Central memory CD8-positive, alpha-beta T cell (primary cell): ENCODE results near the gene COL5A2.
A peak's percentile ranks its signal among the peaks of the same experiment; 100 is the strongest.

ENCODE experiments used
- ATAC-seq: fragments of 150-1000 bp; cut with Tn5 transposase; replicated peaks from 2 replicates; pipeline ENCODE4 v1.10.0; 2022; ENCODE audit warnings: mild to moderate bottlenecking, moderate FRiP score, moderate number of reproducible peaks; ENCODE audit not compliant: poor library complexity, severe bottlenecking; ENCODE audit errors: extremely low read depth
- DNase-seq, 2 donors: peaks; one replicate each; pipeline ENCODE4 v3.0.0; 2021; ENCODE audit warnings: low spot score in 2 of 2
- H3K27ac Mint-ChIP-seq: one replicate; pipeline ENCODE4 v1.8.0; 2022; ENCODE audit warnings: low read depth, mild to moderate bottlenecking, moderate library complexity, mixed read lengths
- H3K27me3 Mint-ChIP-seq: one replicate; pipeline ENCODE4 v1.8.0; 2022; ENCODE audit warnings: mixed read lengths
- H3K36me3 Mint-ChIP-seq: one replicate; pipeline ENCODE4 v1.8.0; 2022; ENCODE audit warnings: mild to moderate bottlenecking, moderate library complexity, mixed read lengths; ENCODE audit not compliant: insufficient read depth
- H3K4me1 Mint-ChIP-seq: one replicate; pipeline ENCODE4 v1.8.0; 2022; ENCODE audit warnings: mixed read lengths
- H3K4me3 Mint-ChIP-seq: one replicate; pipeline ENCODE4 v1.8.0; 2022; ENCODE audit warnings: mild to moderate bottlenecking, moderate library complexity, mixed read lengths
- H3K9me3 Mint-ChIP-seq: one replicate; pipeline ENCODE4 v1.8.0; 2022; ENCODE audit warnings: mixed read lengths

COL5A2 gene

GRCh38 chr2:189109921-189110397 is 69.6 kb downstream of the COL5A2 start:
- H3K4me1 Mint-ChIP-seq: no peaks in the 10 kb centered on the region
- ATAC-seq (no peak), DNase-seq (no peak)
- no peaks in the 10 kb centered on the region for H3K27me3 Mint-ChIP-seq
- H3K27ac Mint-ChIP-seq: no peak overlapping the region
- no peaks in the 10 kb centered on the region for H3K36me3 Mint-ChIP-seq
- no peaks in the 10 kb centered on the region for H3K9me3 Mint-ChIP-seq
- H3K4me3 Mint-ChIP-seq: no peak overlapping the region

- Mint-ChIP-seq H3K9me3 (no peaks in the 10 kb centered on the region), H3K4me3 (no peak overlapping the region), H3K27me3 (no peaks in the 10 kb centered on the region), H3K27ac (peak overlapping the region; percentile 74), H3K4me1 (no peaks in the 10 kb centered on the region), H3K36me3 (no peaks in the 10 kb centered on the region)
- DNase-seq (no peak), ATAC-seq (no peak)
These were observed 74.6 kb downstream of the COL5A2 start for GRCh38 chr2:189104934-189105333.

- DNase-seq (no peak), ATAC-seq (no peak)
- no peaks in the 10 kb centered on the region for H3K9me3 Mint-ChIP-seq
- H3K4me1 Mint-ChIP-seq: no peaks in the 10 kb centered on the region
- no peak overlapping the region for H3K27ac Mint-ChIP-seq
- no peaks in the 10 kb centered on the region for H3K36me3 Mint-ChIP-seq
- H3K4me3 Mint-ChIP-seq: no peak overlapping the region
- H3K27me3 Mint-ChIP-seq: no peaks in the 10 kb centered on the region
These were observed 76.8 kb downstream of the COL5A2 start for GRCh38 chr2:189102735-189103134.

- peaks cover 3% of the 10 kb centered on the region for H3K36me3 Mint-ChIP-seq
- ATAC-seq: no peak
- H3K4me1 Mint-ChIP-seq: peaks cover 6% of the 10 kb centered on the region
- no peaks in the 10 kb centered on the region for H3K9me3 Mint-ChIP-seq
- H3K27ac Mint-ChIP-seq: no peak overlapping the region
- no peak for DNase-seq
- no peak overlapping the region for H3K4me3 Mint-ChIP-seq
- no peaks in the 10 kb centered on the region for H3K27me3 Mint-ChIP-seq
These were observed 81.6 kb downstream of the COL5A2 start for GRCh38 chr2:189097934-189098333.

- Mint-ChIP-seq H3K27me3 (no peaks in the 10 kb centered on the region), H3K9me3 (no peaks in the 10 kb centered on the region), H3K4me3 (no peak overlapping the region), H3K27ac (no peak overlapping the region), H3K4me1 (peaks cover 6% of the 10 kb centered on the region), H3K36me3 (peaks cover 3% of the 10 kb centered on the region)
- DNase-seq (no peak), ATAC-seq (no peak)
These were observed 82.7 kb downstream of the COL5A2 start for GRCh38 chr2:189096769-189097447.

GRCh38 chr2:189095101-189095500 is 84.5 kb downstream of the COL5A2 start:
- DNase-seq (no peak), ATAC-seq (no peak)
- Mint-ChIP-seq H3K27ac (no peak overlapping the region), H3K4me3 (no peak overlapping the region), H3K4me1 (peaks cover 6% of the 10 kb centered on the region), H3K9me3 (no peaks in the 10 kb centered on the region), H3K27me3 (no peaks in the 10 kb centered on the region), H3K36me3 (peaks cover 3% of the 10 kb centered on the region)

GRCh38 chr2:189092936-189093335 is 86.6 kb downstream of the COL5A2 start:
- no peaks in the 10 kb centered on the region for H3K9me3 Mint-ChIP-seq
- H3K27ac Mint-ChIP-seq: no peak overlapping the region
- DNase-seq (no peak), ATAC-seq (no peak)
- peaks cover 3% of the 10 kb centered on the region for H3K36me3 Mint-ChIP-seq
- H3K27me3 Mint-ChIP-seq: no peaks in the 10 kb centered on the region
- peaks cover 6% of the 10 kb centered on the region for H3K4me1 Mint-ChIP-seq
- H3K4me3 Mint-ChIP-seq: no peak overlapping the region

- no peak overlapping the region for H3K27ac Mint-ChIP-seq
- no peaks in the 10 kb centered on the region for H3K9me3 Mint-ChIP-seq
- H3K4me3 Mint-ChIP-seq: no peak overlapping the region
- peaks cover 6% of the 10 kb centered on the region for H3K4me1 Mint-ChIP-seq
- H3K36me3 Mint-ChIP-seq: peaks cover 3% of the 10 kb centered on the region
- DNase-seq (no peak), ATAC-seq (no peak)
- H3K27me3 Mint-ChIP-seq: no peaks in the 10 kb centered on the region
These were observed 88.3 kb downstream of the COL5A2 start for GRCh38 chr2:189091253-189091652.

- H3K27me3 Mint-ChIP-seq: no peaks in the 10 kb centered on the region
These were observed 90.9 kb downstream of the COL5A2 start for GRCh38 chr2:189088591-189089205.

GRCh38 chr2:189086710-189087109 is 92.9 kb downstream of the COL5A2 start:
- no peak for ATAC-seq
- Mint-ChIP-seq H3K36me3 (no peaks in the 10 kb centered on the region), H3K4me1 (no peaks in the 10 kb centered on the region), H3K27me3 (no peaks in the 10 kb centered on the region), H3K4me3 (no peak overlapping the region), H3K9me3 (no peaks in the 10 kb centered on the region), H3K27ac (no peak overlapping the region)
- no peak for DNase-seq

More at GRCh38 chr2:189088591-189089205, 90.9 kb downstream of the COL5A2 start:
- Mint-ChIP-seq H3K27ac (no peak overlapping the region), H3K36me3 (no peaks in the 10 kb centered on the region), H3K4me1 (no peaks in the 10 kb centered on the region), H3K9me3 (no peaks in the 10 kb centered on the region), H3K4me3 (no peak overlapping the region)
- no peak for DNase-seq
- ATAC-seq: no peak

- DNase-seq (no peak), ATAC-seq (no peak)
- no peaks in the 10 kb centered on the region for H3K9me3 Mint-ChIP-seq
- no peaks in the 10 kb centered on the region for H3K27me3 Mint-ChIP-seq
- H3K27ac Mint-ChIP-seq: no peak overlapping the region
- H3K36me3 Mint-ChIP-seq: no peaks in the 10 kb centered on the region
- H3K4me3 Mint-ChIP-seq: no peak overlapping the region
- H3K4me1 Mint-ChIP-seq: no peaks in the 10 kb centered on the region
These were observed 93.3 kb downstream of the COL5A2 start for GRCh38 chr2:189086250-189086649.

GRCh38 chr2:189083606-189084005 is 96.0 kb downstream of the COL5A2 start:
- Mint-ChIP-seq H3K4me1 (no peaks in the 10 kb centered on the region), H3K27me3 (no peaks in the 10 kb centered on the region), H3K27ac (no peak overlapping the region), H3K9me3 (no peaks in the 10 kb centered on the region), H3K4me3 (no peak overlapping the region), H3K36me3 (no peaks in the 10 kb centered on the region)
- DNase-seq (no peak), ATAC-seq (no peak)

GRCh38 chr2:189083106-189083505 is 96.5 kb downstream of the COL5A2 start:
- Mint-ChIP-seq H3K27me3 (no peaks in the 10 kb centered on the region), H3K9me3 (no peaks in the 10 kb centered on the region), H3K4me1 (no peaks in the 10 kb centered on the region), H3K27ac (no peak overlapping the region), H3K4me3 (no peak overlapping the region), H3K36me3 (no peaks in the 10 kb centered on the region)
- ATAC-seq (no peak), DNase-seq (no peak)
